ENCODE measurements around the gene ZNF100.
"Not testable (repeated sequence)": the region's sequence is repeated elsewhere in the genome, so short reads cannot be mapped to it uniquely, and the experiment has no call there.

Gene ZNF100

GRCh38 chr19:21767065-21767800 is at the start of gene ZNF100:
Gene ZNF100 (minus strand): TSS chr19:21767579. CDS start chr19:21767429, 150 bp downstream.
- peak; percentile 78 for DNase-seq

- DNase-seq, result no peak
Observed at GRCh38 chr19:21812448-21812847, 45.1 kb upstream of the ZNF100 start.

- not testable (repeated sequence) for DNase-seq
Observed at GRCh38 chr19:21808400-21809000, 41.1 kb upstream of the ZNF100 start.

- no peak for DNase-seq
Observed at GRCh38 chr19:21789466-21790085, 22.2 kb upstream of the ZNF100 start.

- no peak for DNase-seq
Observed at GRCh38 chr19:21786936-21787335, 19.6 kb upstream of the ZNF100 start.

- not testable (repeated sequence) for DNase-seq
Observed at GRCh38 chr19:21775792-21776191, 8.4 kb upstream of the ZNF100 start.

- DNase-seq, result not testable (repeated sequence)
Observed at GRCh38 chr19:21766705-21767064, 694 bp downstream of the ZNF100 start.

GRCh38 chr19:21765151-21765550 is 2.2 kb downstream of the ZNF100 start:
- DNase-seq, result no peak

- DNase-seq, result not testable (repeated sequence)
Observed at GRCh38 chr19:21761547-21761946, 5.8 kb downstream of the ZNF100 start.

GRCh38 chr19:21758296-21758695 is 9.1 kb downstream of the ZNF100 start:
- DNase-seq, result no peak

- DNase-seq, result not testable (repeated sequence)
Observed at GRCh38 chr19:21755555-21755954, 11.8 kb downstream of the ZNF100 start.

GRCh38 chr19:21751384-21751783 is 16.0 kb downstream of the ZNF100 start:
- no peak for DNase-seq

- no peak for DNase-seq
Observed at GRCh38 chr19:21750586-21751128, 16.7 kb downstream of the ZNF100 start.

GRCh38 chr19:21749090-21749489 is 18.3 kb downstream of the ZNF100 start:
- DNase-seq, result no peak

GRCh38 chr19:21748088-21748487 is 19.3 kb downstream of the ZNF100 start:
- no peak for DNase-seq

GRCh38 chr19:21740559-21740958 is 26.8 kb downstream of the ZNF100 start:
- no peak for DNase-seq

- DNase-seq, result not testable (repeated sequence)
Observed at GRCh38 chr19:21726942-21727747, 40.2 kb downstream of the ZNF100 start.

- no peak for DNase-seq
Observed at GRCh38 chr19:21713761-21714160, 53.6 kb downstream of the ZNF100 start.

- DNase-seq, result no peak
Observed at GRCh38 chr19:21709464-21709863, 57.9 kb downstream of the ZNF100 start.

- DNase-seq, result not testable (repeated sequence)
Observed at GRCh38 chr19:21707878-21708277, 59.5 kb downstream of the ZNF100 start.

- no peak for DNase-seq
Observed at GRCh38 chr19:21707065-21707464, 60.3 kb downstream of the ZNF100 start.

- no peak for DNase-seq
Observed at GRCh38 chr19:21705393-21705792, 62.0 kb downstream of the ZNF100 start.

- no peak for DNase-seq
Observed at GRCh38 chr19:21704320-21704719, 63.1 kb downstream of the ZNF100 start.
